CD4-positive, alpha-beta T cell treated with Interleukin-2 at 100 ng/mL for 4 hours (primary cell): Measurements from ENCODE around the gene MYO5B.
"Not testable (repeated sequence)": the region's sequence is repeated elsewhere in the genome, so short reads cannot be mapped to it uniquely, and the experiment has no call there.

ENCODE experiments used
- DNase-seq: peaks from one replicate; pipeline ENCODE4 v3.0.0-alpha.2; 2020; ENCODE audit warnings: low spot score

Gene MYO5B

DNA sequence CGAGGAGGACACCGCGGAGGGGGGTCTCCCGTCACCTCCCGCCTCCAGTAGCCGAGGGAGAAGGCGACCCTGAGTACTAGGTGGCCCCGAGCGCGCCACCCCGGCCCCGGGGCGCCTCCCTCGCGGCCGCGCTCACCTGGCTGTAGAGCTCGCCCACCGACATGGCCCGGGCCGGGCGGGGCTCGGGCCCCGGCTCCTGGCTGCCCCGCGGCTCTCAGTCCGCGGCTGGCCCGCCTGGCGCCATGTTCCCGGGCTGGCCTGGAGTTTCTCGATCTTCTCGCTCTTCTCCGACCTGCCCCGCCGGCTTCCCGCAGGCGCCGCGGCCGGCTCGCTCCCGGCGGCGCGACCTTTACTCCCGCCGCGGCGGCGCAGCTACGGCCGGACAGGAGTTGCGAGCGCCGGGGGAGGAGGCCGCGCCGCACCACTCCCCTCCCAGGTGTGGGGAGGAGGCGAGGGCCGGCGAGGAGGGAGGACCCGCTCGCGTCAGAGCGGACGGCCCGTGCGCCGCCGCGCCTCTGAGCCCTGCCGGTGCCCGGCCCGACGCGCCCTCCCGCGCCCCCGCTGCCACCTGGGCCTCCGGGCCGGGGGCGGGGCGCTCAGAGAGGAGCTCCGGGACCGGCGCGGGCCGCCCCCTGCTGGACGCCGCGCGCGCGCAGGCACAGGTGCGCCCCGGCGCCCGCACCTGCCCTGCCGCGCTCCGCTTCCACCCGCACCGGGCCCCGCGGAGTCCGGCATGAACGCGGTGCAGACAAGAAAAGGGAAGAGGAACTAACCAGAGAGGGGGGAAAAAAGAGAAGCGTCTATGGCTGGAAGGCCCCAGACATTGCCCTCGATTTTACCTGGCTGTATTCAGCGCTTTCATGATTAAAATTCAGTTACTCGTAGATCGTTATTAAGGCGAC is at the start of gene MYO5B:
Gene MYO5B, minus strand, starts transcription at position 517 of the 902 bp plus-strand sequence. Its CDS starts 354 bp downstream, at position 163.
- peak; percentile 24 for DNase-seq

DNA sequence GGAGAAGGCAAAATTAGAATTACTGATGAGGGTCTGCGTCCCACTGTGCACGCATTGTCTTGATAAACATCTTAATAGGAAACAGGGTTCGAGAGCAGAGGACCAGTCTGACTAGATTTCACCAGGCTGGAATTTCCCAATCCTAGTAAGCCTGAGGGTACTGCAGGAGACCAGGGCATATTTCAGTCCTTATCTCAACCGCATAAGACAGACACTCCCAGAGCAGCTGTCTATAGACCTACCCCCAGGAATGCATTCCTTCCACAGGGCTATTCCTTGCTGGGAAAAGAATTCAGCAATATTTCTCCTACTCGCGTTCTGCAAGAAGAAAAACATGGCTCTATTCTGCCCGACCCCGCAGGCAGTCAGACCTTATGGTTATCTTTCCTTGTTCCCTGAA is 46.8 kb upstream of the MYO5B start:
- DNase-seq = not testable (repeated sequence)

GRCh38 chr18:50240080-50240563 is 45.2 kb upstream of the MYO5B start:
- DNase-seq = peak; percentile 5

DNA sequence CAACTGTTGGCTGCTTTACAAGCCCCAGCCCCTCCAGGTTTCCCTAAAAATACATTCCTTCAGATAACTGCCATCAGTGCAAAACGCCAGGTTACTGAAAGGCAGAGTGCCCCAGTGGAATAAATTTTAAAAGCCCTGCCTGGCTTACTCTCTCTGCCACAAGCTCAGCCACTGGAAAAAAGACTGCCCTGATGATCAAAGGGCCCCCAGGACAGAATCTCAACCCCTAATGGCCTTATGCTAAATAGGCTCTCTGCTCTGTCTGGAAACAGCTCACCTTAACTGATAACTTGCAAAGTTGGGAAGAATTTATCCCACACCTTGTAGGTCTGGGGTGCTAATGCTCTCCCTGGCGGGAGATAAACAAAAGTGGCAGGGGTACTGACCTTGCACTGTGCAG is 37.5 kb upstream of the MYO5B start:
- no peak for DNase-seq

GRCh38 chr18:50231621-50232020 is 36.7 kb upstream of the MYO5B start:
- DNase-seq = no peak

DNA sequence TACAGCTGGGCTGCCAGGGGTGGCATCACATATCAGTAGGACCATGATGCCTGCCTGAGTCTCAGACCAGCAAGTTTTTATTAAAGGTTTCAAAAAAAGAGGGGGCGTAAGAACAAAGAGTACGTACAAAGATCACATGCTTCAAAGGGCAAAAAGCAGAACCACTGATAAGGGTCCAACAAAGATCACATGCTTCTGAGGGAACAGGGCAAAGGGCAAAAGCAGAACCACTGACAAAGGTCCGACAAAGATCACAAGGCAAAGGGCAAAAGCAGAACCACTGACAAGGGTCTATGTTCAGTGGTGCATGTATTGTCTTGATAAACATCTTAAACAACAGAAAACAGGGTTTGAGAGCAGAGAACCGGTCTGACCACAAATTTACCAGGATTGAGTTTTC is 25.3 kb upstream of the MYO5B start:
- not testable (repeated sequence) for DNase-seq

DNA sequence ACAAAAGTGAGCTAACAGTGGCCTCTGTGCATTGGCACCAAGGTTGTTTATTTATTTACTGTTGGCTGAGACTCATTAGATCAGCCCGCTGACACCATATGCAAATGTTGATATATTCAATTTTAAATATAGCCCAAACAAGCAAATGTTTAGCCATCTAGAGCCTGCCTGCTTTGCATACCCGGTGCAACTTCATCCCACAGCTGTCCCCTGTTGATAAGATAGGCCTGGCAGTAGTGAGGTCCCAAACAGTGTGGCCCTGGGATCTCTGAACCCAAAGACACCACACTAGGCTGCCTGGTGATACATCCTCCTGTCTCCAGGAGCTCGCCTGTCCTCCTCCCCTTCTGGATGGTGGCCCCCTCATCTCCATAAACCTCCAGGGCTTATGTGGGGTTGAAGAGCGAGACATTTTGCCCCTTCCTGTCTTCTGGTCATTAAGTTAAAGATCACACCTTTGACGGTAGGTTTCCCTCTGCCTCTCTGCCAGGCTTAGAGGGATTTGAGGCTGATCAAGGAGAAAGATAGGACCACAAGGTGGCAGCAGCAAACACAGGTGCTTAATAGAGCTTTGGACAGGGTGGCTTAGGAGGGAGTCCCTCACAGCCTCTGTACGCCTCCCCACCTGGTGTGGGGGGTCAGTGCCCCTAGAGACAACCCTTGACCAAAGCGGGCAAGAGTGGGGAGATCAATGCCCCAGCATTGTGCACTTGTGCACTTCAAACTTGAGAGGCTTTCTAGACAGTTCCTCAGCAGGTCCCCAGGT is 23.7 kb upstream of the MYO5B start:
- peak; percentile 41 for DNase-seq

- DNase-seq = no peak
Measured at GRCh38 chr18:50209311-50209710, 14.4 kb upstream of the MYO5B start.

GRCh38 chr18:50207722-50208121 is 12.8 kb upstream of the MYO5B start:
- no peak for DNase-seq

- no peak for DNase-seq
Measured at GRCh38 chr18:50203801-50204604, 9.1 kb upstream of the MYO5B start.

DNA sequence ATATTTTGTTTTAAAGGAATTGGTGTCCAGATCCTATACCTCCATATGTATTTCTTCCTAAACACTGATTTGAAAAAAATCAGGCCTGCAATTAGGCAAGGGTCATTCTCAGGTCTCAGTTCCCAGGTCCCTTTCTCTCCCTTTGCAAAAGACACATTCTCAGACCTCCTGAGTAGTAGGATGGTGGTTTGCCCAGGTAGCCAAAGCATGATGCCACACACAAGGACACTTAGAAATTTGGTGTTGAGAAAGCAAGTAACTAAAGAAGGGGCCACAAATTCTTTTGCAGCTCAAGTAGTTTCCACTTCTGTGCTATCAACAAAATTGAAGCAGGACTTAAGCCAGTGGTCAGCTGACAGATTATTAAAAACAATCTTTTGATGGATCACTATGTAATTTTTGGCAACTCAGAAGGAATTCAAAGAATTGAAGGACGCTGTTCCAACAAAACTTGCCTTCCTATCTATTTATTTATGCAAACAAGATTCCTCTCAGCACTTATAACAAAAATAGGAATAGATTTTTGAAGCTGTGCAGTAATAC is 6.6 kb upstream of the MYO5B start:
- DNase-seq = no peak

DNA sequence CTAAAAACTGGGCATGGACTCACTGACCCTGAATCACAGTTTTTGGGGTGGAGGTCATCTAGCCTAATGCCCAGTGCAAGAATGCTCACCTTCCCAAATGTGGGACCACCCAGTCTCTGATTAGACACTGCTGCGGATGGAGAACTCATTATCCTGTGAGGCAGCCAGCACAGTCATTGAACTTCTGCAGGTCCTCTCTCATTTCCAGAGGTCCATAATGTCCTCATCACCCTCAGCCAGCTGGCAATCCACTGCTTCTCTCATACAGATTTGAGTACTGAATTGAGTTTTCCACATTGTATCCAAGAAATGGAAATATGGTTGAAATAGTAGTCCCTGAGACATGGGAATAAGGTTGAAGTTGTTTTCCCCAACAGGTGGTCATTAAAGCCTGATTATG is 5.0 kb upstream of the MYO5B start:
- DNase-seq = no peak

GRCh38 chr18:50199346-50199855 is 4.5 kb upstream of the MYO5B start:
- no peak for DNase-seq

GRCh38 chr18:50196261-50196660 is 1.3 kb upstream of the MYO5B start:
- DNase-seq = no peak

- DNase-seq = no peak
Measured at GRCh38 chr18:50195689-50196088, 742 bp upstream of the MYO5B start.

- no peak for DNase-seq
Measured at GRCh38 chr18:50193796-50194630, 934 bp downstream of the MYO5B start.

DNA sequence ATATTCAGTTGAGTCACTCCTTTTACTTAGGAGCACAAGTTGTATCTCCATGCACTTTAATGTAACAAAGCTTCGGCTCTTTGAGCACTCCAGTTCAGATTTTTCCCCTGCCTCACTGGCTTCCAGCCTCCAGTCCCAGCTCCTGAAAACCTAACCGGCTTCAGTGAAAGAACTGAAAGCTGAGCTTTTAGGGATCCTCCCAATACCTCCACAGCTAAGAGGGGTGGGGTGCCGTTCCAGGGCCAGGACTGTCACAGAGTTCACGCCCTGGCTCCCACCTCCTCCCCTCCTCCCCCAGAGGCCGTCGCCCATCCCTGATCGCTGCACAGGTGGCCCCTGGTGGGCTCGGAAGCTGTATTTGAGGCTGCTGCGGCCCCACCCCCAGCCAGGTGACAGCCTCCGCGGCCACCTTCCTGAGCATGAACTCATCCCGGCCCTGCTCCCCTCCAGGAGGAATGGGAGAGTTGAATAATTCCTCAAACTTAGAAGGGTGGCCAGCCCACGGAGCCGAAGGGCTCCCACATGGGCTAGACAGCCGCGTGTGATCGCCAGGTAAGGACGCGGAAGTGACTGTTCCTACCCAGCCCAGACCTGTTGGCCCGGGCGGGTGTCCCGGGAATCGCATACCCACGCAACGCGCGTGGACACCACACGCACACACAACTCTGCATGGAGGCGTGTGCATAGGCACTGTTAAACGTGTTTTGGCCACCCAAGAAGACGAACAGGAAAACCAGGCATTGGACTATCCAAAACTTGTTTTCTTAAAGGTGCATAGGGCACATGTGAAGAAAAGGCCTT is 1.8 kb downstream of the MYO5B start:
- DNase-seq = no peak

DNA sequence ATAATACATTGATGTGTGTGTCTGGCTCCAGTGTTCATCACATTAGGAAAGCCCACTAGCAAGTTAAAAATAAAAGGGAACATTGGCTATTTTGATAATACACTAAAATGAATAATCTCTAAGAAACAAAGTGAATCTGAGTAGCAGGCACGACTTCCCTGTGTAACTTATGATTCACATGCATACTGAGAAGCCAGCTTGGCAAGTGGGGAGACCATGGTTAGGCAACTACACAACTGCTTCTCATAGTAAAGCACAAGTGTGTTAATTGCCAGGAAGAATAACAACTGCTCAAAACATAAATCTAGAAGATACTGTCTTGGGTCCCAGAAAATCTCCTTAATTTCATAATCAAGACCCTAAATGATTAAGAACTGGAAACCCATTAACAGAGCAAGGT is 4.0 kb downstream of the MYO5B start:
- no peak for DNase-seq

- no peak for DNase-seq
Measured at GRCh38 chr18:50190236-50190635, 4.7 kb downstream of the MYO5B start.

DNA sequence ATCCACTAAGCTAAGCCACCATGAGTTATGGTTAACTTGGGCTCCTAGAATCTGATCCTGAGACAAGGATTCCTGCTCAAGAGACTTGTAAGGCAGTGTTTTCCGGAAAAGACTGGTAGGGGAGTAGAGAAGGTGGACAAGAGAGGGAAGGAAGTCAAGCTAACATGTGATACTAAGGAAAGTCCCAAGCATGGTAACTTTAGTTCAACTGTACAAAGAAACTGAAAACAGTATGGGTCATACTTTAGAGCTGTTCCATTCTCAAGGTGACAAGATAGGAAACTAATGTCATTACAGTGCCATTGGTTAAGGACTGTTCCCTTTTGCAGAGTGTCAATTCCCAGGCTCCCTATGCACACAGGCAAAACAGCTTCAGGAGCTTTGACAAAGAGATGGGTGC is 5.8 kb downstream of the MYO5B start:
- DNase-seq = no peak
